Erythroblast (primary cell): ENCODE results near the gene ATG7.
"Not testable (repeated sequence)": the region's sequence is repeated elsewhere in the genome, so short reads cannot be mapped to it uniquely, and the experiment has no call there.

ENCODE experiments used
- DNase-seq, 2 experiments: peaks; one replicate each; lab custom pipeline; 2025; lab: John Stamatoyannopoulos, UW
- GATA1 ChIP-seq: IDR thresholded peaks from 2 replicates; pipeline ENCODE4 v1.6.1; 2011; ENCODE audit warnings: low read depth, mild to moderate bottlenecking, control low read depth, low read length, moderate library complexity
- POLR2A ChIP-seq: IDR thresholded peaks from 2 replicates; pipeline ENCODE4 v1.6.1; 2011; ENCODE audit warnings: mild to moderate bottlenecking, low read length

The ATG7 gene

GRCh38 chr3:11244121-11244677 lies 28.0 kb upstream of the ATG7 start:
- TF ChIP-seq GATA1 (no peak), POLR2A (no peak)
- DNase-seq, result no peak

- no peak for TF ChIP-seq POLR2A
- no peak for TF ChIP-seq GATA1
- no peak for DNase-seq
Observed at GRCh38 chr3:11245276-11245675, 26.9 kb upstream of the ATG7 start.

GRCh38 chr3:11245827-11246662 lies 26.2 kb upstream of the ATG7 start:
- DNase-seq, result no peak
- TF ChIP-seq POLR2A (no peak), GATA1 (no peak)

- no peak for TF ChIP-seq GATA1
- no peak for TF ChIP-seq POLR2A
- no peak for DNase-seq
Observed at GRCh38 chr3:11246663-11246970, 25.6 kb upstream of the ATG7 start.

- no peak for DNase-seq
- no peak for TF ChIP-seq GATA1
- no peak for TF ChIP-seq POLR2A
Observed at GRCh38 chr3:11247362-11247761, 24.8 kb upstream of the ATG7 start.

- no peak for TF ChIP-seq GATA1
- no peak for TF ChIP-seq POLR2A
- no peak for DNase-seq
Observed at GRCh38 chr3:11248596-11248995, 23.6 kb upstream of the ATG7 start.

GRCh38 chr3:11250902-11251806 lies 21.0 kb upstream of the ATG7 start:
- DNase-seq, result no peak
- TF ChIP-seq GATA1, result no peak
- TF ChIP-seq POLR2A, result no peak

GRCh38 chr3:11251807-11252176 lies 20.4 kb upstream of the ATG7 start:
- no peak for DNase-seq
- TF ChIP-seq GATA1 (no peak), POLR2A (no peak)

GRCh38 chr3:11254876-11255275 lies 17.3 kb upstream of the ATG7 start:
- no peak for DNase-seq
- TF ChIP-seq GATA1 (no peak), POLR2A (no peak)

GRCh38 chr3:11255537-11255936 lies 16.7 kb upstream of the ATG7 start:
- not testable (repeated sequence) for DNase-seq

GRCh38 chr3:11258958-11259357 lies 13.2 kb upstream of the ATG7 start:
- TF ChIP-seq GATA1 (no peak), POLR2A (no peak)

GRCh38 chr3:11260460-11260859 lies 11.7 kb upstream of the ATG7 start:
- TF ChIP-seq GATA1, result no peak
- TF ChIP-seq POLR2A, result no peak
- DNase-seq, result no peak

More at GRCh38 chr3:11258958-11259357, 13.2 kb upstream of the ATG7 start:
- no peak for DNase-seq

- TF ChIP-seq GATA1 (no peak), POLR2A (no peak)
- DNase-seq, result no peak
Observed at GRCh38 chr3:11269007-11269406, 3.2 kb upstream of the ATG7 start.
